H9 (cell line): ENCODE results near the gene CXCL5. TPM values are rescaled to one million over a fixed set of nuclear protein-coding genes. Genes with fewer than 3 reads are reported as not detected.

ENCODE experiments used
- DNase-seq: peaks from one replicate; pipeline ENCODE4 v3.0.0-alpha.2; 2017
- H2AFZ ChIP-seq: one replicate; pipeline ENCODE4 v1.6.1; 2013; ENCODE audit warnings: mild to moderate bottlenecking, low read length, control low read depth, moderate library complexity
- H2AK5ac ChIP-seq: 2 replicates; pipeline ENCODE4 v1.6.1; 2013; ENCODE audit warnings: low read length, control low read depth, mixed read lengths; ENCODE audit not compliant: insufficient read length
- H2BK120ac ChIP-seq: one replicate; pipeline ENCODE4 v1.6.1; 2013; ENCODE audit warnings: low read depth, mild to moderate bottlenecking, low read length, control low read depth, inconsistent platforms; ENCODE audit not compliant: poor library complexity, severe bottlenecking
- H2BK12ac ChIP-seq: 2 replicates; pipeline ENCODE4 v1.6.1; 2013; ENCODE audit warnings: low read length, control low read depth, mixed read lengths, low read depth; ENCODE audit not compliant: insufficient read length
- H2BK15ac ChIP-seq: 2 replicates; pipeline ENCODE4 v1.6.1; 2013; ENCODE audit warnings: low read depth, low read length, control low read depth
- H2BK20ac ChIP-seq: one replicate; pipeline ENCODE4 v1.6.1; 2013; ENCODE audit warnings: low read depth, mild to moderate bottlenecking, low read length, control low read depth, inconsistent platforms; ENCODE audit not compliant: poor library complexity, severe bottlenecking
- H2BK5ac ChIP-seq: 2 replicates; pipeline ENCODE4 v1.6.1; 2013; ENCODE audit warnings: low read length, control low read depth, mixed read lengths; ENCODE audit not compliant: insufficient read length
- H3K14ac ChIP-seq: 2 replicates; pipeline ENCODE4 v1.6.1; 2013; ENCODE audit warnings: low read length, control low read depth; ENCODE audit not compliant: insufficient read depth
- H3K18ac ChIP-seq: 2 replicates; pipeline ENCODE4 v1.6.1; 2013; ENCODE audit warnings: low read depth, mild to moderate bottlenecking, mixed read lengths, low read length, control low read depth; ENCODE audit not compliant: insufficient read length
- H3K23ac ChIP-seq: 2 replicates; pipeline ENCODE4 v1.6.1; 2013; ENCODE audit warnings: low read length, control low read depth, mixed read lengths, low read depth; ENCODE audit not compliant: insufficient read length
- H3K23me2 ChIP-seq: 2 replicates; pipeline ENCODE4 v1.6.1; 2013; ENCODE audit warnings: low read depth, mild to moderate bottlenecking, mixed read lengths, low read length, control low read depth; ENCODE audit not compliant: insufficient read length, poor library complexity, severe bottlenecking
- H3K27ac ChIP-seq: 2 replicates; pipeline ENCODE4 v1.5.1; 2013; ENCODE audit warnings: low read length, control low read depth, mixed read lengths, low read depth; ENCODE audit not compliant: insufficient read length
- H3K27me3 ChIP-seq: 2 replicates; pipeline ENCODE4 v1.6.1; 2013; ENCODE audit warnings: low read length, control low read depth, inconsistent platforms; ENCODE audit not compliant: insufficient read depth
- H3K4ac ChIP-seq: 2 replicates; pipeline ENCODE4 v1.6.1; 2013; ENCODE audit warnings: low read depth, mild to moderate bottlenecking, control low read depth, inconsistent platforms, low read length, moderate library complexity
- H3K4me1 ChIP-seq: 2 replicates; pipeline ENCODE4 v1.6.1; 2013; ENCODE audit warnings: low read length, control low read depth, inconsistent platforms; ENCODE audit not compliant: insufficient read depth
- H3K4me2 ChIP-seq: 2 replicates; pipeline ENCODE4 v1.6.1; 2013; ENCODE audit warnings: low read length, control low read depth, mixed read lengths; ENCODE audit not compliant: insufficient read length, insufficient read depth
- H3K56ac ChIP-seq: 2 replicates; pipeline ENCODE4 v1.6.1; 2013; ENCODE audit warnings: low read depth, mild to moderate bottlenecking, mixed read lengths, low read length, control low read depth; ENCODE audit not compliant: insufficient read length
- H3K79me1 ChIP-seq: 2 replicates; pipeline ENCODE4 v1.6.1; 2013; ENCODE audit warnings: low read depth, mild to moderate bottlenecking, moderate library complexity, low read length, control low read depth, inconsistent platforms; ENCODE audit not compliant: insufficient read depth, poor library complexity, severe bottlenecking
- H3K79me2 ChIP-seq: 2 replicates; pipeline ENCODE4 v1.6.1; 2013; ENCODE audit warnings: low read length, control low read depth, inconsistent platforms; ENCODE audit not compliant: insufficient read depth
- H3K9ac ChIP-seq: 2 replicates; pipeline ENCODE4 v1.6.1; 2013; ENCODE audit warnings: low read length, control low read depth, mixed read lengths; ENCODE audit not compliant: insufficient read length; ENCODE audit errors: extremely low read depth
- H3K9me3 ChIP-seq: one replicate; pipeline ENCODE4 v1.6.1; 2013; ENCODE audit warnings: low read depth, low read length, inconsistent platforms; ENCODE audit not compliant: control insufficient read depth
- H3T11ph ChIP-seq: one replicate; pipeline ENCODE4 v1.6.1; 2013; ENCODE audit warnings: mild to moderate bottlenecking, low read length, control low read depth, inconsistent platforms
- H4K20me1 ChIP-seq: one replicate; pipeline ENCODE4 v1.6.1; 2013; ENCODE audit not compliant: control insufficient read depth, insufficient read length, insufficient read depth
- H4K5ac ChIP-seq: 2 replicates; pipeline ENCODE4 v1.6.1; 2013; ENCODE audit warnings: low read depth, mild to moderate bottlenecking, mixed read lengths, low read length, control low read depth; ENCODE audit not compliant: insufficient read length
- H4K8ac ChIP-seq: replicated peaks from 2 replicates; pipeline ENCODE4 v1.6.1; 2013; ENCODE audit warnings: low read length, control low read depth, mixed read lengths, low read depth; ENCODE audit not compliant: insufficient read length
- H4K91ac ChIP-seq: 2 replicates; pipeline ENCODE4 v1.6.1; 2013; ENCODE audit warnings: low read depth, mild to moderate bottlenecking, moderate library complexity, mixed read lengths, low read length, control low read depth; ENCODE audit not compliant: insufficient read length
- H3K27ac Mint-ChIP-seq, 3 experiments: 2 replicates in 2 of 3; 3 replicates in 1 of 3; pipeline ENCODE4 v1.8.0; 2020 to 2021; ENCODE audit warnings: mixed read lengths in 3 of 3, mild to moderate bottlenecking in 1 of 3, moderate library complexity in 1 of 3
- H3K27me3 Mint-ChIP-seq: 2 replicates; pipeline ENCODE4 v1.8.0; 2021; ENCODE audit warnings: low read depth, mild to moderate bottlenecking, moderate library complexity, mixed read lengths
- H3K36me3 Mint-ChIP-seq, 3 experiments: 2 replicates in 2 of 3; 3 replicates in 1 of 3; pipeline ENCODE4 v1.8.0; 2020 to 2021; ENCODE audit warnings: low read depth in 3 of 3, mixed read lengths in 3 of 3; ENCODE audit not compliant: insufficient read depth in 1 of 3
- H3K4me1 Mint-ChIP-seq, 2 experiments: 2 replicates each; pipeline ENCODE4 v1.8.0; 2020; ENCODE audit warnings: mixed read lengths in 2 of 2
- H3K4me3 Mint-ChIP-seq, 2 experiments: 2 replicates in 1 of 2; 3 replicates in 1 of 2; pipeline ENCODE4 v1.8.0; 2020 to 2021; ENCODE audit warnings: mild to moderate bottlenecking in 2 of 2, mixed read lengths in 2 of 2, moderate library complexity in 1 of 2
- H3K9me3 Mint-ChIP-seq, 2 experiments: 2 replicates in 1 of 2; 3 replicates in 1 of 2; pipeline ENCODE4 v1.8.0; 2020; ENCODE audit warnings: mild to moderate bottlenecking in 2 of 2, mixed read lengths in 2 of 2, moderate library complexity in 1 of 2
- CTCF ChIP-seq: fragments of 200-600 bp; sonication (generic); conservative IDR thresholded peaks from 3 replicates; pipeline ENCODE4 v1.8.0; 2021; ENCODE audit warnings: antibody characterized with exemption, mild to moderate bottlenecking
- WGBS: extraction: QIAGEN DNeasy Blood & Tissue Kit; methylation state at CpG from one replicate; pipeline ENCODE4 v1.1.7; 2013; ENCODE audit warnings: missing lambda C conversion rate, low lambda C conversion rate, mixed read lengths; ENCODE audit not compliant: insufficient read length; ENCODE audit errors: extremely low coverage; 5-methylcytosine and 5-hydroxymethylcytosine counted together
- total RNA-seq: library from RNA; stranded (reverse); gene quantifications from 2 replicates; pipeline ENCODE4 v1.2.1, GENCODE V29; 2021

CXCL5 gene
- total RNA-seq, 1 experiment from 2014 or later, result 9.2 TPM

- Histone ChIP-seq H4K91ac (no peak overlapping the region), H3K23ac (no peak overlapping the region), H2BK12ac (no peak overlapping the region), H3K4me1 (peaks cover 7% of the 10 kb centered on the region; the same call in 1 of the 2 replicates), H3T11ph (no peak overlapping the region), H4K5ac (no peak overlapping the region), H2BK20ac (no peak overlapping the region), H3K9ac (no peak overlapping the region), H2AFZ (no peak overlapping the region), H2AK5ac (no peak overlapping the region), H2BK15ac (no peak overlapping the region), H3K14ac (no peak overlapping the region), H2BK120ac (no peak overlapping the region), H3K56ac (no peak overlapping the region), H3K18ac (no peak overlapping the region), H4K8ac (no peak overlapping the region), H3K23me2 (peaks cover 5% of the 10 kb centered on the region), H3K4me2 (no peak overlapping the region), H3K27me3 (no peaks in the 10 kb centered on the region), H4K20me1 (no peaks in the 10 kb centered on the region), H3K79me2 (no peaks in the 10 kb centered on the region), H3K79me1 (no peaks in the 10 kb centered on the region), H3K27ac (no peak overlapping the region), H3K4ac (no peak overlapping the region), H2BK5ac (no peak overlapping the region), H3K9me3 (no peaks in the 10 kb centered on the region)
- H3K4me1 Mint-ChIP-seq, result peaks cover 18 to 27% of the 10 kb centered on the region in 2 experiments
- H3K27me3 Mint-ChIP-seq, result peaks cover 12% of the 10 kb centered on the region
- WGBS, result no CpG with 5 or more reads among the region's 1 CpG
- no peak for DNase-seq
- no peak overlapping the region for H3K27ac Mint-ChIP-seq
- TF ChIP-seq CTCF, result no peak
- H3K36me3 Mint-ChIP-seq, result peaks cover 0 to 2% (median 0%) of the 10 kb centered on the region in 3 experiments; a peak in 2 of 7 replicates
- no peak overlapping the region for H3K4me3 Mint-ChIP-seq
- H3K9me3 Mint-ChIP-seq, result peaks cover under 1% of the 10 kb centered on the region in 2 experiments; a peak in 3 of 5 replicates
Observed at GRCh38 chr4:74041418-74041817, 42.9 kb upstream of the CXCL5 start.
